Panc1 (cell line): ENCODE measurements around the gene ATG16L2. TPM values are rescaled to one million over a fixed set of nuclear protein-coding genes. Genes with fewer than 3 reads are reported as not detected.
A peak's percentile ranks its signal among the peaks of the same experiment; 100 is the strongest.

ENCODE experiments used
- ATAC-seq: fragments of 200-7000 bp; cut with Tn5 transposase; 2 replicates; pipeline ENCODE4 v1.9.1; 2020; ENCODE audit warnings: mild to moderate bottlenecking, moderate library complexity
- BruUV-seq: library from RNA; stranded (reverse); fragments of 400-500 nt; replicated peaks from 2 replicates; lab custom pipeline; 2021; lab: Mats Ljungman, UMichigan
- CTCF ChIA-PET: fragments of 300-600 bp; sonication (Branson Sonifier 250); formaldehyde crosslinking; loops from one replicate; lab custom pipeline; 2022; ENCODE audit warnings: antibody characterized with exemption; lab: Charles Lee
- POLR2A ChIA-PET: fragments of 300-600 bp; sonication (Branson Sonifier 250); formaldehyde crosslinking; loops from one replicate; lab custom pipeline; 2022; ENCODE audit warnings: antibody characterized with exemption; lab: Charles Lee
- DNase-seq: peaks from one replicate; pipeline ENCODE4 v3.0.0-alpha.2; 2010; ENCODE audit warnings: low read depth, low spot score
- H3K27ac ChIP-seq: 2 replicates; pipeline ENCODE4 v1.5.1; 2011; ENCODE audit warnings: mild to moderate bottlenecking, low read length, inconsistent platforms
- H3K27me3 ChIP-seq: fragments of 200-500 bp; sonication (Bioruptor generic); 2 replicates; pipeline ENCODE4 v1.6.0; 2014; ENCODE audit warnings: low read length, inconsistent platforms; ENCODE audit not compliant: control insufficient read depth, insufficient read depth
- H3K36me3 ChIP-seq: fragments of 200-500 bp; sonication (Bioruptor generic); 2 replicates; pipeline ENCODE4 v1.5.1; 2014; ENCODE audit warnings: inconsistent platforms, mild to moderate bottlenecking, low read length, moderate library complexity; ENCODE audit not compliant: control insufficient read depth, insufficient read depth
- H3K4me1 ChIP-seq: 2 replicates; pipeline ENCODE4 v1.5.1; 2011; ENCODE audit warnings: inconsistent platforms, mild to moderate bottlenecking, low read length, moderate library complexity; ENCODE audit not compliant: control insufficient read depth, insufficient read depth
- H3K4me3 ChIP-seq, 2 experiments: 2 replicates each; pipeline ENCODE4 v1.5.1; 2011 to 2012; ENCODE audit warnings: low read depth in 2 of 2, low read length in 2 of 2, mild to moderate bottlenecking in 2 of 2, inconsistent platforms in 1 of 2, moderate library complexity in 1 of 2
- H3K9me3 ChIP-seq: fragments of 200-500 bp; sonication (Bioruptor generic); 2 replicates; pipeline ENCODE4 v1.5.1; 2014; ENCODE audit warnings: low read depth, mild to moderate bottlenecking, inconsistent platforms, low read length, moderate library complexity; ENCODE audit not compliant: control insufficient read depth, insufficient read depth
- POLR2AphosphoS5 ChIP-seq: IDR thresholded peaks from 2 replicates; pipeline ENCODE4 v1.6.1; 2012; ENCODE audit warnings: mild to moderate bottlenecking, low read depth, low read length, moderate library complexity
- SIN3A ChIP-seq: IDR thresholded peaks from 2 replicates; pipeline ENCODE4 v1.6.1; 2012; ENCODE audit warnings: low read depth, mild to moderate bottlenecking, low read length, moderate library complexity, borderline replicate concordance; ENCODE audit not compliant: insufficient read depth
- TCF7L2 ChIP-seq: IDR thresholded peaks from 2 replicates; pipeline ENCODE4 v1.6.1; 2011; ENCODE audit warnings: mild to moderate bottlenecking, low read depth, low read length, inconsistent platforms
- in situ Hi-C: cut with HindIII; loops from 2 replicates; pipeline ENCODE4 v1.10.0; 2016; ENCODE audit warnings: low sequenced_read_pairs, low pct_unique_long_range_greater_than_20kb
- intact Hi-C: fragments of 100-400 bp; cut with micrococcal nuclease; formaldehyde crosslinking; loops from one replicate; pipeline ENCODE4 v1.10.0; 2022; ENCODE audit not compliant: unreplicated experiment
- total RNA-seq: library from RNA; stranded (reverse); gene quantifications from one replicate; pipeline ENCODE4 v1.2.1, GENCODE V29; 2021; ENCODE audit not compliant: unreplicated experiment
- TF ChIP-seq, protein P1 (sequence below): fragments of 450-650 bp; IDR thresholded peaks from 2 replicates; pipeline ENCODE4 v1.5.1; 2017; ENCODE audit warnings: mild to moderate bottlenecking
- TF ChIP-seq, protein P2 (sequence below), 2 experiments: IDR thresholded peaks; 2 replicates each; pipeline ENCODE4 v1.6.1; 2011 to 2012; ENCODE audit warnings: low read depth in 2 of 2, control low read depth in 1 of 2, low read length in 1 of 2, mild to moderate bottlenecking in 1 of 2, moderate library complexity in 1 of 2; ENCODE audit not compliant: insufficient read depth in 1 of 2

ATG16L2 gene
- total RNA-seq, 1 experiment from 2014 or later = 14.6 TPM

DNA sequence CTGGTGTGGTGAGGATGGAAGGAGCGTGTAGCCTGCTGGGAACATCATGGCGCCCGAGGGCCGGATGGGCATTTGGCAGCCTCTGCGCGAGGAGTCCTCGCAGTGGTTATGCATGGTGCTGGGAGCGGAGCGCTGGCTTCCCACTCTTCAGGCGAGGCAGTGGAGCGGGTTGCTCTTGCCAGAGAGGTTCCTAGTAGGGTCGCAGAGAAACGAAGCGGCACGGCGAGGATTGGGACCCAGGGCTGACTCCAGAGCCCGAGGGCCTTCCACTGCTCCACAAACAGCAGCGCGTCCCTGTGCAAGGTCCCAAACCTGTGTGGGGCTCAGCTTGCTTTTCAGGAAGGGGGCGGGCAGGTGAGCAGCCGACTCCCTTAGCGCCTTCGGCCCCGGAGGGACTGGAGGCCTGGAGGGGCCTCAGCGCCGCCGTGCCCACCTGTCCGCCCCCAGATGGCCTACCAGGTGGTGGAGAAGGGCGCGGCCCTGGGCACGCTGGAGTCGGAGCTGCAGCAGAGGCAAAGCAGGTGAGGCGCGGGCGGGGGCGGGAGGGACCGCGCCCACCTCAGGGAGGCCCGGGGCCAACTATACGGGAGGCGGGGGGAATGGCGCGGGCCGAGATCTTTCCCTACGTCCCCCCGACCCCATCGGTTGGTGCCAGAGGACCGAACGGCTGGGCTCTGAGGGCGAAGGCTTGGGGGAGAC lies 7.2 kb downstream of the ATG16L2 start:
- no TSS peak for BruUV-seq
- no peaks in the 10 kb centered on the region for H3K27me3 ChIP-seq
- in situ Hi-C loops = no loop called here
- peak; percentile 8 for ATAC-seq
- ChIA-PET CTCF (interaction anchor here (0.6 kb wide), 1 partner anchor 572 kb away, joined by 3 read pairs; no protein-coding TSS in a partner anchor), POLR2A (interaction anchor here (0.6 kb wide), 1 partner anchor 486 kb away, joined by 3 read pairs; no protein-coding TSS in a partner anchor)
- peak overlapping the region; percentile 57 to 69 for H3K4me3 ChIP-seq
- intact Hi-C loops = no loop called here
- H3K27ac ChIP-seq = peak overlapping the region; percentile 87
- peaks cover 5% of the 10 kb centered on the region for H3K4me1 ChIP-seq
- DNase-seq = no peak
- TF ChIP-seq TCF7L2 (no peak), SIN3A (no peak), POLR2AphosphoS5 (no peak)
- TF ChIP-seq, protein P1, sequence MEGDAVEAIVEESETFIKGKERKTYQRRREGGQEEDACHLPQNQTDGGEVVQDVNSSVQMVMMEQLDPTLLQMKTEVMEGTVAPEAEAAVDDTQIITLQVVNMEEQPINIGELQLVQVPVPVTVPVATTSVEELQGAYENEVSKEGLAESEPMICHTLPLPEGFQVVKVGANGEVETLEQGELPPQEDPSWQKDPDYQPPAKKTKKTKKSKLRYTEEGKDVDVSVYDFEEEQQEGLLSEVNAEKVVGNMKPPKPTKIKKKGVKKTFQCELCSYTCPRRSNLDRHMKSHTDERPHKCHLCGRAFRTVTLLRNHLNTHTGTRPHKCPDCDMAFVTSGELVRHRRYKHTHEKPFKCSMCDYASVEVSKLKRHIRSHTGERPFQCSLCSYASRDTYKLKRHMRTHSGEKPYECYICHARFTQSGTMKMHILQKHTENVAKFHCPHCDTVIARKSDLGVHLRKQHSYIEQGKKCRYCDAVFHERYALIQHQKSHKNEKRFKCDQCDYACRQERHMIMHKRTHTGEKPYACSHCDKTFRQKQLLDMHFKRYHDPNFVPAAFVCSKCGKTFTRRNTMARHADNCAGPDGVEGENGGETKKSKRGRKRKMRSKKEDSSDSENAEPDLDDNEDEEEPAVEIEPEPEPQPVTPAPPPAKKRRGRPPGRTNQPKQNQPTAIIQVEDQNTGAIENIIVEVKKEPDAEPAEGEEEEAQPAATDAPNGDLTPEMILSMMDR = no peak
- TF ChIP-seq, protein P2, sequence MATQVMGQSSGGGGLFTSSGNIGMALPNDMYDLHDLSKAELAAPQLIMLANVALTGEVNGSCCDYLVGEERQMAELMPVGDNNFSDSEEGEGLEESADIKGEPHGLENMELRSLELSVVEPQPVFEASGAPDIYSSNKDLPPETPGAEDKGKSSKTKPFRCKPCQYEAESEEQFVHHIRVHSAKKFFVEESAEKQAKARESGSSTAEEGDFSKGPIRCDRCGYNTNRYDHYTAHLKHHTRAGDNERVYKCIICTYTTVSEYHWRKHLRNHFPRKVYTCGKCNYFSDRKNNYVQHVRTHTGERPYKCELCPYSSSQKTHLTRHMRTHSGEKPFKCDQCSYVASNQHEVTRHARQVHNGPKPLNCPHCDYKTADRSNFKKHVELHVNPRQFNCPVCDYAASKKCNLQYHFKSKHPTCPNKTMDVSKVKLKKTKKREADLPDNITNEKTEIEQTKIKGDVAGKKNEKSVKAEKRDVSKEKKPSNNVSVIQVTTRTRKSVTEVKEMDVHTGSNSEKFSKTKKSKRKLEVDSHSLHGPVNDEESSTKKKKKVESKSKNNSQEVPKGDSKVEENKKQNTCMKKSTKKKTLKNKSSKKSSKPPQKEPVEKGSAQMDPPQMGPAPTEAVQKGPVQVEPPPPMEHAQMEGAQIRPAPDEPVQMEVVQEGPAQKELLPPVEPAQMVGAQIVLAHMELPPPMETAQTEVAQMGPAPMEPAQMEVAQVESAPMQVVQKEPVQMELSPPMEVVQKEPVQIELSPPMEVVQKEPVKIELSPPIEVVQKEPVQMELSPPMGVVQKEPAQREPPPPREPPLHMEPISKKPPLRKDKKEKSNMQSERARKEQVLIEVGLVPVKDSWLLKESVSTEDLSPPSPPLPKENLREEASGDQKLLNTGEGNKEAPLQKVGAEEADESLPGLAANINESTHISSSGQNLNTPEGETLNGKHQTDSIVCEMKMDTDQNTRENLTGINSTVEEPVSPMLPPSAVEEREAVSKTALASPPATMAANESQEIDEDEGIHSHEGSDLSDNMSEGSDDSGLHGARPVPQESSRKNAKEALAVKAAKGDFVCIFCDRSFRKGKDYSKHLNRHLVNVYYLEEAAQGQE (IDR thresholded peaks at IDR 0.05; ENCODE audit: insufficient read depth in 1 of 2, low read depth in 2 of 2, low read length in 1 of 2) = no peak
- H3K9me3 ChIP-seq = no peaks in the 10 kb centered on the region
- no peaks in the 10 kb centered on the region for H3K36me3 ChIP-seq

DNA sequence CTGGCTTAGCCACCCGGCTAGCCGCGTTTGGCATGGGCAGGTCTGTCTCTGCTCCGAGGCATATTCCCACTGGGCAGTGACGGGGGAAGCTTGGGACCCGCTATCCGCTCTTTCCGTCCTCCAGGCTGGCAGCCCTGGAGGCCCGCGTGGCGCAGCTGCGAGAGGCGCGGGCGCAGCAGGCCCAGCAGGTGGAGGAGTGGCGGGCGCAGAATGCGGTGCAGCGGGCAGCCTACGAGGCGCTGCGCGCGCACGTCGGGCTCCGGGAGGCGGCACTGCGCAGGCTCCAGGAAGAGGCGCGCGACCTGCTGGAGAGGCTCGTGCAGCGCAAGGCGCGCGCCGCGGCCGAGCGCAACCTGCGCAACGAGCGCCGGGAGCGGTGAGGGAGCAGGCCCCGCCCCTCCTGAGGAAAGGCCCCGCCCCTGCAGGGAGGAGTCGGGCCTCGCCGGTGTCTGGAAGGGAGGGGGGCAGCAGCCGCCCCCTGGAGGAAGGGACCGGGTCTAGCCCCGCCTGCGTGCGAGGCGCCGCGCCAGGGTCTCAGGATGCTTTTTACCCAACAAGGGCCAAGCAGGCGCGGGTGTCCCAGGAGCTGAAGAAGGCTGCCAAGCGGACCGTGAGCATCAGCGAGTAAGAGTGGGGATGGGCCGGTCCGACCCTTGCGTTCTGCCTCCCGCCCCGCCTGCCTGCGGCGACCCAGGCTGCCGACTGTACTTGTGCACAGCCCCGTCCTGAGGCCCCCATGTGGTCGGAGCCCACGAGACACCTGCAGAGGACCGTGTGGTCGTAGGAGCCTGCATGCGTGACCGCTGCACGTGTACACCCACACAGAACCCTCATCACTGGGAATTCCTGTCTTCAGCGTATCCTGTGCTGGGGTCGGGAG lies 7.9 kb downstream of the ATG16L2 start:
- DNase-seq = peak; percentile 28
- Histone ChIP-seq H3K27ac (peak overlapping the region; percentile 87), H3K36me3 (no peaks in the 10 kb centered on the region), H3K4me1 (peaks cover 5% of the 10 kb centered on the region), H3K9me3 (no peaks in the 10 kb centered on the region), H3K27me3 (no peaks in the 10 kb centered on the region), H3K4me3 (peak overlapping the region; percentile 57 to 69)
- in situ Hi-C loops = no loop called here
- TF ChIP-seq POLR2AphosphoS5 = peak; percentile 83
- TF ChIP-seq TCF7L2 = no peak
- TF ChIP-seq, protein P1 = no peak; the same call in 1 of the 2 replicates
- 0 out of 2 replicates have a peak, but pooled peaks have one; percentile 33 for TF ChIP-seq SIN3A
- TF ChIP-seq, protein P2 (IDR thresholded peaks at IDR 0.05; ENCODE audit: insufficient read depth in 1 of 2, low read depth in 2 of 2, low read length in 1 of 2) = 0 out of 4 replicates have a peak, but pooled peaks of 1 of the 2 experiments have one; percentile 46
- intact Hi-C loops = no loop called here
- ChIA-PET CTCF (no interaction called here), POLR2A (no interaction called here)
- BruUV-seq = no TSS peak
- ATAC-seq = peak; percentile 93
